ENCODE data around the gene OR10V1.

Gene OR10V1

GRCh38 chr11:59667812-59668187, 45.8 kb downstream of the OR10V1 start:
- no peak for DNase-seq

DNA sequence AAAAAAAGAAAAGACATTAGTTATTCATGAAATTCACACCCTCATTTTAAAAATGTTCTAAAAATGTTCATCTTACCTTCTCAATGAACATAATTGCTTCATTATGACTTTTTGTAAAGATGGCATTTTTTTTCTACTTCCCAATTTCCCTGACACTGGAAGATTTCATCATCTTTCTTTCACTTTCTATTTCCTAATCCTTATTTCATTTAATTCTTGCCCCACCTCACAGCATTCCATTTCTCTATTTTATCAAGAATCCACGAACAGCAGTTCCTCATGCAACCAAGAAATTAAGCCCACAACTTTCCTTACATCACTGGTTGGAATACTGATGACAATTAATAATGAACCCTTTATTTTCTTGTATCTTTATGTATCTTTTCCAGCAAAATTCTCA, 46.7 kb downstream of the OR10V1 start:
- peak; percentile 88 for DNase-seq

Measured in suppressor macrophage treated with lipopolysaccharide for 4 hours (primary cell).